ENCODE results near the gene CORO2B.

DNA sequence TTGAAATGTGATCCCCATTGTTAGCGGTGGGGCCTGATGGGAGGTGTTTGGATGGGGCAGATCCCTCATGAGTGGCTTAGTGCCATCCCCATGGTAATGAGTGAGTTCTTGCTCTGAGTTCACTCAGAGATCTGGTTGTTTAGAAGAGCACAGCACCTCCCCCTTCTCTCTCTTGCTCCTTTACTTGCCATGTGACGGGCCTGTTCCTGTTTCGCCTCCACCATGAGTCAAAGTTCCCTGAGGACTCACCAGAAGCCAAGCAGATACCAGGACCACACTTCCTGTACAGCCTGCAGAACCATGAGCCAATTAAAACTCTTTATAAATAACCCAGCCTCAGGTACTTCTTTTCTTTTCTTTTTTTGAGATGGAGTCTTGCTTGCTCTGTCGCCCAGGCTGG is 195.3 kb downstream of the CORO2B start:
- TF ChIP-seq, protein P1, sequence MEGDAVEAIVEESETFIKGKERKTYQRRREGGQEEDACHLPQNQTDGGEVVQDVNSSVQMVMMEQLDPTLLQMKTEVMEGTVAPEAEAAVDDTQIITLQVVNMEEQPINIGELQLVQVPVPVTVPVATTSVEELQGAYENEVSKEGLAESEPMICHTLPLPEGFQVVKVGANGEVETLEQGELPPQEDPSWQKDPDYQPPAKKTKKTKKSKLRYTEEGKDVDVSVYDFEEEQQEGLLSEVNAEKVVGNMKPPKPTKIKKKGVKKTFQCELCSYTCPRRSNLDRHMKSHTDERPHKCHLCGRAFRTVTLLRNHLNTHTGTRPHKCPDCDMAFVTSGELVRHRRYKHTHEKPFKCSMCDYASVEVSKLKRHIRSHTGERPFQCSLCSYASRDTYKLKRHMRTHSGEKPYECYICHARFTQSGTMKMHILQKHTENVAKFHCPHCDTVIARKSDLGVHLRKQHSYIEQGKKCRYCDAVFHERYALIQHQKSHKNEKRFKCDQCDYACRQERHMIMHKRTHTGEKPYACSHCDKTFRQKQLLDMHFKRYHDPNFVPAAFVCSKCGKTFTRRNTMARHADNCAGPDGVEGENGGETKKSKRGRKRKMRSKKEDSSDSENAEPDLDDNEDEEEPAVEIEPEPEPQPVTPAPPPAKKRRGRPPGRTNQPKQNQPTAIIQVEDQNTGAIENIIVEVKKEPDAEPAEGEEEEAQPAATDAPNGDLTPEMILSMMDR (conservative IDR thresholded peaks at IDR 0.05; ENCODE audit: low read depth, low read length) = no peak
- TF ChIP-seq SMC3 (IDR thresholded peaks at IDR 0.05; ENCODE audit: low read depth, low read length) (no peak), POLR2A (IDR thresholded peaks at IDR 0.05; ENCODE audit: low read depth, low read length) (no peak), MXI1 (IDR thresholded peaks at IDR 0.05; ENCODE audit: borderline replicate concordance, low read depth, low read length) (no peak)
